ENCODE measurements around the gene TAAR2.
"Not testable (repeated sequence)": the region's sequence is repeated elsewhere in the genome, so short reads cannot be mapped to it uniquely, and the experiment has no call there.

The TAAR2 gene

GRCh38 chr6:132614554-132614953 is 9.5 kb downstream of the TAAR2 start:
- DNase-seq (ENCODE audit: low read depth) = no peak

GRCh38 chr6:132612449-132613108 is 11.5 kb downstream of the TAAR2 start:
- DNase-seq (ENCODE audit: low read depth) = no peak

- no peak for DNase-seq (ENCODE audit: low read depth)
Measured at GRCh38 chr6:132611616-132612015, 12.5 kb downstream of the TAAR2 start.

GRCh38 chr6:132607544-132608233 is 16.4 kb downstream of the TAAR2 start:
- DNase-seq (ENCODE audit: low read depth) = no peak

- no peak for DNase-seq (ENCODE audit: low read depth)
Measured at GRCh38 chr6:132604635-132605152, 19.4 kb downstream of the TAAR2 start.

GRCh38 chr6:132600900-132601299 is 23.2 kb downstream of the TAAR2 start:
- DNase-seq (ENCODE audit: low read depth) = not testable (repeated sequence)

- no peak for DNase-seq (ENCODE audit: low read depth)
Measured at GRCh38 chr6:132598473-132598872, 25.6 kb downstream of the TAAR2 start.

- DNase-seq (ENCODE audit: low read depth) = no peak
Measured at GRCh38 chr6:132596201-132596600, 27.9 kb downstream of the TAAR2 start.

GRCh38 chr6:132592855-132593254 is 31.2 kb downstream of the TAAR2 start:
- no peak for DNase-seq (ENCODE audit: low read depth)

GRCh38 chr6:132590362-132590761 is 33.7 kb downstream of the TAAR2 start:
- no peak for DNase-seq (ENCODE audit: low read depth)

GRCh38 chr6:132589454-132589853 is 34.6 kb downstream of the TAAR2 start, which contains the start of gene TAAR5:
Gene TAAR5, minus strand, starts transcription at chr6:132589741. Its CDS starts 55 bp downstream, at chr6:132589686.
- no peak for DNase-seq (ENCODE audit: low read depth)

- no peak for DNase-seq (ENCODE audit: low read depth)
Measured at GRCh38 chr6:132587424-132587823, 36.7 kb downstream of the TAAR2 start.

- DNase-seq (ENCODE audit: low read depth) = no peak
Measured at GRCh38 chr6:132584698-132585097, 39.4 kb downstream of the TAAR2 start.

- no peak for DNase-seq (ENCODE audit: low read depth)
Measured at GRCh38 chr6:132571774-132572173, 52.3 kb downstream of the TAAR2 start.

GRCh38 chr6:132570221-132570777 is 53.8 kb downstream of the TAAR2 start, which contains the start of gene TAAR6:
Gene TAAR6, plus strand, starts transcription at chr6:132570322. Its CDS starts 0 bp downstream, at chr6:132570322.
- no peak for DNase-seq (ENCODE audit: low read depth)

GRCh38 chr6:132569170-132569569 is 54.9 kb downstream of the TAAR2 start:
- no peak for DNase-seq (ENCODE audit: low read depth)

- DNase-seq (ENCODE audit: low read depth) = no peak
Measured at GRCh38 chr6:132568611-132569010, 55.5 kb downstream of the TAAR2 start.

- no peak for DNase-seq (ENCODE audit: low read depth)
Measured at GRCh38 chr6:132567566-132567965, 56.5 kb downstream of the TAAR2 start.

All from T follicular helper cell (primary cell).